Activated CD4-positive, alpha-beta T cell treated with anti-CD3 and anti-CD28 coated beads, Interleukin-2, amount 50 U/mL, for 4 hours (primary cell): ENCODE results near the gene C4orf51.

Experiments
- DNase-seq, 2 experiments: peaks; one replicate each; pipeline ENCODE4 v3.0.0-alpha.2; 2020

Gene C4orf51

GRCh38 chr4:145760176-145760575, 80.2 kb downstream of the C4orf51 start:
- DNase-seq, result no peak

- DNase-seq, result no peak
Measured at GRCh38 chr4:145760961-145761929, 81.3 kb downstream of the C4orf51 start.

- no peak for DNase-seq
Measured at GRCh38 chr4:145762719-145763118, 82.8 kb downstream of the C4orf51 start.

GRCh38 chr4:145763399-145763798, 83.5 kb downstream of the C4orf51 start:
- no peak for DNase-seq

GRCh38 chr4:145766273-145766672, 86.3 kb downstream of the C4orf51 start:
- DNase-seq, result no peak

- no peak for DNase-seq
Measured at GRCh38 chr4:145769450-145770037, 89.6 kb downstream of the C4orf51 start.

- DNase-seq, result no peak
Measured at GRCh38 chr4:145770124-145770523, 90.2 kb downstream of the C4orf51 start.

GRCh38 chr4:145772347-145772746, 92.4 kb downstream of the C4orf51 start:
- no peak for DNase-seq

- no peak for DNase-seq
Measured at GRCh38 chr4:145773581-145774234, 93.8 kb downstream of the C4orf51 start.

GRCh38 chr4:145774473-145774872, 94.5 kb downstream of the C4orf51 start:
- DNase-seq, result no peak

- DNase-seq, result no peak
Measured at GRCh38 chr4:145775406-145775805, 95.5 kb downstream of the C4orf51 start.

GRCh38 chr4:145776208-145776607, 96.3 kb downstream of the C4orf51 start:
- DNase-seq, result no peak

- DNase-seq, result no peak
Measured at GRCh38 chr4:145779319-145779801, 99.4 kb downstream of the C4orf51 start.

GRCh38 chr4:145781351-145781750, 101.4 kb downstream of the C4orf51 start:
- no peak for DNase-seq
